K562 (cell line): ENCODE results near the gene BAHD1. TPM values are rescaled to one million over a fixed set of nuclear protein-coding genes. Genes with fewer than 3 reads are reported as not detected.
A peak's percentile ranks its signal among the peaks of the same experiment; 100 is the strongest.

Experiments used
- AFF4 ChIP-seq: sonication (generic); formaldehyde crosslinking; IDR thresholded peaks from 2 replicates; pipeline ENCODE4 v1.8.0; 2023; ENCODE audit warnings: mild to moderate bottlenecking, missing genetic modification reagents
- HNRNPL ChIP-seq: fragments of 200-400 bp; formaldehyde crosslinking; IDR thresholded peaks from 2 replicates; pipeline ENCODE4 v1.6.1; 2017; ENCODE audit warnings: low read depth, mild to moderate bottlenecking, low read length
- KAT2B ChIP-seq: IDR thresholded peaks from one replicate; pipeline ENCODE4 v1.6.1; 2012; ENCODE audit warnings: low read depth, mild to moderate bottlenecking, control low read depth, inconsistent platforms, low read length, moderate library complexity
- MAX ChIP-seq: sonication (generic); formaldehyde crosslinking; IDR thresholded peaks from 2 replicates; pipeline ENCODE4 v1.9.0; 2022; ENCODE audit warnings: mild to moderate bottlenecking, missing genetic modification reagents
- MBD1 ChIP-seq: fragments of 250-450 bp; sonication (Bioruptor Pico); IDR thresholded peaks from 2 replicates; pipeline ENCODE4 v1.8.0; 2022; ENCODE audit warnings: inconsistent platforms
- MTA3 ChIP-seq: fragments of 450-650 bp; formaldehyde crosslinking; IDR thresholded peaks from 2 replicates; pipeline ENCODE4 v1.6.1; 2017; ENCODE audit warnings: mild to moderate bottlenecking, borderline replicate concordance
- PHB ChIP-seq: fragments of 250-450 bp; sonication (Bioruptor Pico); IDR thresholded peaks from 2 replicates; pipeline ENCODE4 v1.5.0; 2021
- PKNOX1 ChIP-seq: fragments of 450-650 bp; IDR thresholded peaks from 2 replicates; pipeline ENCODE4 v1.6.1; 2016
- RAD51 ChIP-seq: fragments of 450-650 bp; IDR thresholded peaks from 2 replicates; pipeline ENCODE4 v1.7.1; 2016; ENCODE audit warnings: low read depth, mild to moderate bottlenecking, borderline replicate concordance
- RBFOX2 ChIP-seq: fragments of 200-400 bp; formaldehyde crosslinking; IDR thresholded peaks from 2 replicates; pipeline ENCODE4 v1.6.1; 2017; ENCODE audit warnings: low read depth, mild to moderate bottlenecking, low read length, moderate library complexity
- SMARCC2 ChIP-seq: fragments of 450-650 bp; IDR thresholded peaks from 2 replicates; pipeline ENCODE4 v1.6.1; 2017; ENCODE audit warnings: antibody characterized with exemption, moderate library complexity, mild to moderate bottlenecking, low read depth
- TARDBP ChIP-seq: fragments of 450-650 bp; IDR thresholded peaks from 2 replicates; pipeline ENCODE4 v1.6.1; 2016
- TFAM ChIP-seq: fragments of 250-450 bp; sonication (Bioruptor Pico); conservative IDR thresholded peaks from 2 replicates; pipeline ENCODE4 v1.5.0; 2021; ENCODE audit warnings: mild to moderate bottlenecking, moderate library complexity
- ZBED1 ChIP-seq: IDR thresholded peaks from 2 replicates; pipeline ENCODE4 v1.6.1; 2014
- ZFPM2 ChIP-seq: fragments of 250-450 bp; sonication (Bioruptor Pico); IDR thresholded peaks from 2 replicates; pipeline ENCODE4 v1.5.1; 2022; ENCODE audit warnings: mild to moderate bottlenecking
- ZNF232 ChIP-seq: sonication (generic); formaldehyde crosslinking; IDR thresholded peaks from 2 replicates; pipeline ENCODE4 v1.8.0; 2022; ENCODE audit warnings: mild to moderate bottlenecking, missing genetic modification reagents
- ZSCAN29 ChIP-seq: fragments of 450-650 bp; IDR thresholded peaks from 2 replicates; pipeline ENCODE4 v1.6.1; 2017
- polyA plus RNA-seq, 8 experiments: library from polyadenylated mRNA; depleted of rRNA in 4 of 8; stranded (reverse) in 5 of 8; unstranded in 3 of 8; fragments of >200 nt; fragmentation: Nextera tagmentation in 2 of 8; fragmentation: Illumina TruSeq in 1 of 8; extraction: Ambion mirVana in 2 of 8; extraction: Trizol in 1 of 8; gene quantifications; 2 replicates each; pipeline versions ENCODE4 v1.2.1 to v1.2.3, GENCODE V29; 2011 to 2014; ENCODE audit warnings: inconsistent platforms in 1 of 8, missing spikeins in 1 of 8
- total RNA-seq, 7 experiments: library from RNA; depleted of rRNA in 6 of 7; stranded (reverse); fragments of >200 nt in 6 of 7; fragmentation: Illumina TruSeq in 2 of 7; extraction: Trizol in 2 of 7; gene quantifications; 2 replicates each; pipeline versions ENCODE4 v1.2.1 to v1.2.3, GENCODE V29; 2011 to 2021; ENCODE audit warnings: low replicate concordance in 1 of 7
- TF ChIP-seq, protein P1 (sequence below): fragments of 450-650 bp; formaldehyde crosslinking; IDR thresholded peaks from 2 replicates; pipeline ENCODE4 v1.4.0; 2020; ENCODE audit warnings: mild to moderate bottlenecking, mixed read lengths

Gene BAHD1
- total and polyA plus RNA-seq, 9 of the 15 experiments (the other 6 are each of a cell fraction or from before 2014, with no cell fraction given) = 0.55 to 38.5 (median 11.5) TPM

DNA sequence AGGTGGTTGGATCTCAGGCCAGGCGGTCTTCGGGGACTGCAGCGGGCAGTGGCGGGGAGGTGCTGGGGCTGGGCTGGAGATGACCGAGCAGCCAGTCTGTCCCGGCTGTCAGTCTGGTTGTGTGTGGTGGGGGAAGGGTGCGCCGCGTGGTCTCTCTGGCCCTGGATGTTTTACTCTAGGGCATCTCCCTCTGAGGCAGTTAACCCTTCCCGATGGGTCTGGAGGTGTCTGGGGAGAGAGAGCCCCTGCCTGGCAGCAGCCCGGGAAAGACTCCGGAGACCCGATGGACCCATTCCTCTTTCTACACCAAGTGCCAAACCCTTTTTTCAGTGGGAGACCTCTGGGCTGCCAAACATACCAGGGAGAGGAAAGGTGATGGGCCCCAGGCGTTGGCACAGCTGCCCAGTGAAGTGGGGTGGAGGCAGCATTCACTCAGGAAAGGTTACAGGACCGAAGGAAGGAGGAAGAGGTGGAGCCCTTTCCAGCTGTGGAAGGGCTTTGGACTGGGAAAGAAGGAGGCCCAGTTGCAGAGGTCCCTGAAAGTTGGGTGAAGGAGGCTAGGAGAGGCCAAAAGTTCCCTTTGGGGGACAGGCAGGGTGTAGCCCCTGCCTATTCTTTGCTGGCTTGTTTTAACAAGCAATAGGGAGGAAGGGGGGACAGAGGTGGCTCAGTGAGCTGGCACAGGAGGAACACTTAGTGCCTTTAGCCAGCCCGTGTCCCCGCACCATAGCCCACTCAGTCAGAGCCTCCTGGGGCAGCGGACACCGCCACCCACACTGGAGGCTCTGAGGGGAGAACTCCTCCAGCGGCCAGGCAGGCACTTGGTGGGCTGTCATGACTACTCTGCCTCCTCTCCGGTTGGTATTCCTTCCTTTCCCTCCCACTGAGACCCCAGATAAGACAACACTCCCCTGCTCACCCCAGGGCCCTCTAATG is 2.7 kb upstream of the BAHD1 start (continued):
- TF ChIP-seq MAX = peak; percentile 50; the same call in 1 of the 2 replicates
- no peak for TF ChIP-seq MBD1 (CRISPR knock-in tag)
- TF ChIP-seq SMARCC2 = no peak
- no peak for TF ChIP-seq ZSCAN29
- TF ChIP-seq HNRNPL = no peak
- TF ChIP-seq ZNF232 (CRISPR knock-in tag) = no peak
- TF ChIP-seq PKNOX1 = peak; percentile 66
- TF ChIP-seq RBFOX2 = peak; percentile 34; the same call in 1 of the 2 replicates
- no peak for TF ChIP-seq RAD51
- TF ChIP-seq, protein P1, sequence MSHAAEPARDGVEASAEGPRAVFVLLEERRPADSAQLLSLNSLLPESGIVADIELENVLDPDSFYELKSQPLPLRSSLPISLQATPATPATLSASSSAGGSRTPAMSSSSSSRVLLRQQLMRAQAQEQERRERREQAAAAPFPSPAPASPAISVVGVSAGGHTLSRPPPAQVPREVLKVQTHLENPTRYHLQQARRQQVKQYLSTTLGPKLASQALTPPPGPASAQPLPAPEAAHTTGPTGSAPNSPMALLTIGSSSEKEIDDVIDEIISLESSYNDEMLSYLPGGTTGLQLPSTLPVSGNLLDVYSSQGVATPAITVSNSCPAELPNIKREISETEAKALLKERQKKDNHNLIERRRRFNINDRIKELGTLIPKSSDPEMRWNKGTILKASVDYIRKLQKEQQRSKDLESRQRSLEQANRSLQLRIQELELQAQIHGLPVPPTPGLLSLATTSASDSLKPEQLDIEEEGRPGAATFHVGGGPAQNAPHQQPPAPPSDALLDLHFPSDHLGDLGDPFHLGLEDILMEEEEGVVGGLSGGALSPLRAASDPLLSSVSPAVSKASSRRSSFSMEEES (CRISPR knock-in tag) = no peak
- TF ChIP-seq PHB (CRISPR knock-in tag) = no peak
- TF ChIP-seq AFF4 = no peak
- no peak for TF ChIP-seq ZBED1
- no peak for TF ChIP-seq TFAM (CRISPR knock-in tag)
- no peak for TF ChIP-seq KAT2B
- no peak for TF ChIP-seq TARDBP
- TF ChIP-seq ZFPM2 (CRISPR knock-in tag) = no peak
- no peak for TF ChIP-seq MTA3
